ENCODE data around the gene CALML3.

The CALML3 gene

GRCh38 chr10:5545426-5545777, 20.6 kb downstream of the CALML3 start:
- TF ChIP-seq GATA3 (IDR thresholded peaks at IDR 0.05; ENCODE audit: low read depth, low read length), result no peak
- no peak for TF ChIP-seq GATA2 (IDR thresholded peaks at IDR 0.05; ENCODE audit: low read depth, low read length)

- no peak for TF ChIP-seq GATA3 (IDR thresholded peaks at IDR 0.05; ENCODE audit: low read depth, low read length)
- no peak for TF ChIP-seq GATA2 (IDR thresholded peaks at IDR 0.05; ENCODE audit: low read depth, low read length)
Observed at GRCh38 chr10:5545778-5546710, 21.3 kb downstream of the CALML3 start.

- no peak for TF ChIP-seq GATA2 (IDR thresholded peaks at IDR 0.05; ENCODE audit: low read depth, low read length)
- no peak for TF ChIP-seq GATA3 (IDR thresholded peaks at IDR 0.05; ENCODE audit: low read depth, low read length)
Observed at GRCh38 chr10:5546891-5547680, 22.3 kb downstream of the CALML3 start.

- TF ChIP-seq GATA2 (IDR thresholded peaks at IDR 0.05; ENCODE audit: low read depth, low read length), result no peak
Observed at GRCh38 chr10:5547681-5547930, 22.8 kb downstream of the CALML3 start.

- TF ChIP-seq GATA2 (IDR thresholded peaks at IDR 0.05; ENCODE audit: low read depth, low read length) (no peak), GATA3 (IDR thresholded peaks at IDR 0.05; ENCODE audit: low read depth, low read length) (no peak)
Observed at GRCh38 chr10:5547931-5548660, 23.3 kb downstream of the CALML3 start.

GRCh38 chr10:5549462-5550249, 24.9 kb downstream of the CALML3 start:
- no peak for TF ChIP-seq GATA2 (IDR thresholded peaks at IDR 0.05; ENCODE audit: low read depth, low read length)

GRCh38 chr10:5550250-5550545, 25.4 kb downstream of the CALML3 start:
- TF ChIP-seq GATA3 (IDR thresholded peaks at IDR 0.05; ENCODE audit: low read depth, low read length) (no peak), GATA2 (IDR thresholded peaks at IDR 0.05; ENCODE audit: low read depth, low read length) (no peak)

GRCh38 chr10:5550621-5551530, 26.1 kb downstream of the CALML3 start:
- TF ChIP-seq GATA3 (IDR thresholded peaks at IDR 0.05; ENCODE audit: low read depth, low read length) (no peak), GATA2 (IDR thresholded peaks at IDR 0.05; ENCODE audit: low read depth, low read length) (no peak)

- TF ChIP-seq GATA2 (IDR thresholded peaks at IDR 0.05; ENCODE audit: low read depth, low read length), result no peak
- TF ChIP-seq GATA3 (IDR thresholded peaks at IDR 0.05; ENCODE audit: low read depth, low read length), result no peak
Observed at GRCh38 chr10:5551531-5552375, 27.0 kb downstream of the CALML3 start.

- no peak for TF ChIP-seq GATA2 (IDR thresholded peaks at IDR 0.05; ENCODE audit: low read depth, low read length)
- no peak for TF ChIP-seq GATA3 (IDR thresholded peaks at IDR 0.05; ENCODE audit: low read depth, low read length)
Observed at GRCh38 chr10:5552376-5553321, 27.9 kb downstream of the CALML3 start.

- TF ChIP-seq GATA2 (IDR thresholded peaks at IDR 0.05; ENCODE audit: low read depth, low read length) (no peak), GATA3 (IDR thresholded peaks at IDR 0.05; ENCODE audit: low read depth, low read length) (no peak)
Observed at GRCh38 chr10:5553400-5554170, 28.8 kb downstream of the CALML3 start.

Data from SH-SY5Y (cell line).